ENCODE results near the gene THSD7B. TPM values are rescaled to one million over a fixed set of nuclear protein-coding genes. Genes with fewer than 3 reads are reported as not detected.

The THSD7B gene
- total RNA-seq, 4 donors from 2014 or later, result 0.27 TPM; not detected in 3

GRCh38 chr2:137467246-137467862 is 702.0 kb downstream of the THSD7B start:
- no peak overlapping the region for H3K27ac ChIP-seq
- WGBS, 2 donors (ENCODE audit: low coverage in 1 of 2), result 37 to 57% methylated on average over 1 to 3 of the region's 3 CpGs
- DNase-seq, result peak; percentile 43
- H3K36me3 ChIP-seq, result no peaks in the 10 kb centered on the region
- in situ Hi-C loops (cut with MboI; ENCODE audit: low pct_ligation_motif_present in 1 of 4, low pct_unique_long_range_greater_than_20kb in 1 of 4, low sequenced_read_pairs in 3 of 4), result loop anchor here in 3 of 4 donors (25.0 kb wide), 1 partner anchor 370 kb away; no protein-coding TSS in a partner anchor
- H3K27me3 ChIP-seq, result no peaks in the 10 kb centered on the region
- H3K4me1 ChIP-seq, result no peaks in the 10 kb centered on the region
- no peaks in the 10 kb centered on the region for H3K9me3 ChIP-seq
- H3K4me3 ChIP-seq, result no peak overlapping the region
- no peak for TF ChIP-seq POLR2AphosphoS5 (IDR thresholded peaks at IDR 0.05)
- TF ChIP-seq EP300 (IDR thresholded peaks at IDR 0.05; ENCODE audit: low read depth), result no peak
- peak in 4 of 5 experiments; percentile 38 to 57 (median 54) for TF ChIP-seq CTCF (IDR thresholded peaks at IDR 0.05)
- no peak for TF ChIP-seq POLR2A (IDR thresholded peaks at IDR 0.05)
- intact Hi-C loops (cut with DNase I; ENCODE audit: low total_unique reads), result no loop called here

- Histone ChIP-seq H3K4me3 (no peak overlapping the region), H3K36me3 (no peaks in the 10 kb centered on the region), H3K9me3 (no peaks in the 10 kb centered on the region), H3K4me1 (no peaks in the 10 kb centered on the region), H3K27me3 (no peaks in the 10 kb centered on the region), H3K27ac (no peak overlapping the region)
- in situ Hi-C loops (cut with MboI; ENCODE audit: low pct_ligation_motif_present in 1 of 4, low pct_unique_long_range_greater_than_20kb in 1 of 4, low sequenced_read_pairs in 3 of 4), result no loop called here
- intact Hi-C loops (cut with DNase I; ENCODE audit: low total_unique reads), result no loop called here
- 38 to 42% methylated on average over 1 to 5 of the region's 5 CpGs for WGBS, 2 donors (ENCODE audit: low coverage in 1 of 2)
- DNase-seq, result peak; percentile 31
- TF ChIP-seq EP300 (IDR thresholded peaks at IDR 0.05; ENCODE audit: low read depth), result no peak
- TF ChIP-seq POLR2A (IDR thresholded peaks at IDR 0.05), result no peak
- TF ChIP-seq CTCF (IDR thresholded peaks at IDR 0.05), result no peak
- TF ChIP-seq POLR2AphosphoS5 (IDR thresholded peaks at IDR 0.05), result peak in 1 of 3 donors; percentile 6
Observed at GRCh38 chr2:137493261-137493660, 727.9 kb downstream of the THSD7B start.

GRCh38 chr2:137500599-137500998 is 735.3 kb downstream of the THSD7B start:
- TF ChIP-seq CTCF (IDR thresholded peaks at IDR 0.05), result no peak
- no peak for TF ChIP-seq EP300 (IDR thresholded peaks at IDR 0.05; ENCODE audit: low read depth)
- no peak for TF ChIP-seq POLR2AphosphoS5 (IDR thresholded peaks at IDR 0.05)
- TF ChIP-seq POLR2A (IDR thresholded peaks at IDR 0.05), result no peak
- Histone ChIP-seq H3K36me3 (no peaks in the 10 kb centered on the region), H3K4me3 (no peak overlapping the region), H3K27me3 (no peaks in the 10 kb centered on the region), H3K9me3 (no peaks in the 10 kb centered on the region), H3K4me1 (no peaks in the 10 kb centered on the region), H3K27ac (no peak overlapping the region)
- DNase-seq, result no peak
- intact Hi-C loops (cut with DNase I; ENCODE audit: low total_unique reads) (no loop called here), in situ Hi-C loops (cut with MboI; ENCODE audit: low pct_ligation_motif_present in 1 of 4, low pct_unique_long_range_greater_than_20kb in 1 of 4, low sequenced_read_pairs in 3 of 4) (no loop called here)
- 81 to 87% methylated on average over 3 of the region's 3 CpGs for WGBS, 2 donors (ENCODE audit: low coverage in 1 of 2)

GRCh38 chr2:137507237-137507636 is 741.9 kb downstream of the THSD7B start:
- Histone ChIP-seq H3K4me3 (no peak overlapping the region), H3K36me3 (no peaks in the 10 kb centered on the region), H3K9me3 (no peaks in the 10 kb centered on the region), H3K27ac (no peak overlapping the region), H3K27me3 (no peaks in the 10 kb centered on the region), H3K4me1 (peaks cover 0 to 9% (median 0%) of the 10 kb centered on the region in 4 donors)
- in situ Hi-C loops (cut with MboI; ENCODE audit: low pct_ligation_motif_present in 1 of 4, low pct_unique_long_range_greater_than_20kb in 1 of 4, low sequenced_read_pairs in 3 of 4), result no loop called here
- 38 to 43% methylated on average over 2 of the region's 2 CpGs for WGBS, 2 donors (ENCODE audit: low coverage in 1 of 2)
- no peak for DNase-seq
- no peak for TF ChIP-seq POLR2A (IDR thresholded peaks at IDR 0.05)
- TF ChIP-seq EP300 (IDR thresholded peaks at IDR 0.05; ENCODE audit: low read depth), result no peak
- TF ChIP-seq CTCF (IDR thresholded peaks at IDR 0.05), result no peak
- intact Hi-C loops (cut with DNase I; ENCODE audit: low total_unique reads), result no loop called here
